Testis (tissue), 2 donors: ENCODE results near the gene ALK.

Source experiments
- POLR2A ChIP-seq: fragments of 450-650 bp; IDR thresholded peaks from one replicate; pipeline ENCODE4 v1.6.1; 2017; ENCODE audit warnings: antibody characterized with exemption, mild to moderate bottlenecking, moderate library complexity
- TF ChIP-seq, protein P1 (sequence below), 3 experiments: fragments of 450-650 bp in 2 of 3; fragments of 200-600 bp in 1 of 3; sonication (generic) in 1 of 3; IDR thresholded peaks; one replicate each; pipeline ENCODE4 v1.5.1; 2016 to 2019; ENCODE audit warnings: antibody characterized with exemption in 3 of 3, mild to moderate bottlenecking in 2 of 3, moderate library complexity in 1 of 3

DNA sequence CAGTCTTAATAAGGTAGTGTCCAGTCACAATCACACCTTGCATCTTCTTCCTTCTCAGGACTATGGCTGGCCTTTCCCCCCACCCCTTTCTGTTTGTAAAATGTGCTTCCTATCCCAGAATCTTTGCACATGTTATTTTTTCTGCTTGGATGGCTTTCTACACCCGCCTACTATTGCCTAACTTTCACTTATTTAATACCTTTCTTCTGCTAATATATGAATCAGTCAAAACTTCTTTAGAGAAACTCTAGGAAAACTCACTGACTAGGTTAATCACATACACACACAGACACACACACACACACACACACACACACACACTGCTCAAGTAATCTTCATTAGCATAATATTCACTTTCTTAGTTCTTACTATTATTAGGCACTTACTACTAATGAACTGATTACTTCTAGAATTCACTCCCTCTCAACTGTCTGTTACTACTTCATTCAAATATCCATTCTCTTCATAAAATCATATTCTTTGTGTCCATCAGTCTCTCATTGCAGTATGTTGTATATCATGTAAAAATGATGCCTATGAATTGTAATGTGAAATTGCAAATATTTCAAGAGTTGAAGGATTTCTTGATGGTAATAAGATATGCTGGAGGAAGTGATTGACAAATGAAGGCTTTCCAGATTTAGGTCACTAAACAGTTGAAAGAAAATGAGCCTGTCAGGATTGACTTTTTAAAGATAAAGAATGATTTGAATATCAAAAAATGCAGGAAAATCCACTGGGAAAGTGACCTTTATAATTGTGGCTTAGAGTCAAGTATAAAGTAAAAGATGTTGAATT, 754.9 kb downstream of the ALK start:
- TF ChIP-seq POLR2A = no peak
- TF ChIP-seq, protein P1, sequence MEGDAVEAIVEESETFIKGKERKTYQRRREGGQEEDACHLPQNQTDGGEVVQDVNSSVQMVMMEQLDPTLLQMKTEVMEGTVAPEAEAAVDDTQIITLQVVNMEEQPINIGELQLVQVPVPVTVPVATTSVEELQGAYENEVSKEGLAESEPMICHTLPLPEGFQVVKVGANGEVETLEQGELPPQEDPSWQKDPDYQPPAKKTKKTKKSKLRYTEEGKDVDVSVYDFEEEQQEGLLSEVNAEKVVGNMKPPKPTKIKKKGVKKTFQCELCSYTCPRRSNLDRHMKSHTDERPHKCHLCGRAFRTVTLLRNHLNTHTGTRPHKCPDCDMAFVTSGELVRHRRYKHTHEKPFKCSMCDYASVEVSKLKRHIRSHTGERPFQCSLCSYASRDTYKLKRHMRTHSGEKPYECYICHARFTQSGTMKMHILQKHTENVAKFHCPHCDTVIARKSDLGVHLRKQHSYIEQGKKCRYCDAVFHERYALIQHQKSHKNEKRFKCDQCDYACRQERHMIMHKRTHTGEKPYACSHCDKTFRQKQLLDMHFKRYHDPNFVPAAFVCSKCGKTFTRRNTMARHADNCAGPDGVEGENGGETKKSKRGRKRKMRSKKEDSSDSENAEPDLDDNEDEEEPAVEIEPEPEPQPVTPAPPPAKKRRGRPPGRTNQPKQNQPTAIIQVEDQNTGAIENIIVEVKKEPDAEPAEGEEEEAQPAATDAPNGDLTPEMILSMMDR (IDR thresholded peaks at IDR 0.05) = no peak
